ENCODE measurements around the gene JMJD6. TPM values are rescaled to one million over a fixed set of nuclear protein-coding genes. Genes with fewer than 3 reads are reported as not detected.

JMJD6 gene
- 32.7 and 33.1 TPM in 2 replicates for total RNA-seq

GRCh38 chr17:76726231-76726775 is at the start of gene JMJD6:
Gene JMJD6 (minus strand): TSS chr17:76726606. CDS start chr17:76726475, 131 bp downstream.
- peaks cover 48% of the 10 kb centered on the region for H3K4me1 Mint-ChIP-seq
- CTCF ChIA-PET, result no interaction called here
- peaks cover 68% of the 10 kb centered on the region for H3K36me3 Mint-ChIP-seq (ENCODE audit: low read depth)
- intact Hi-C loops (cut with micrococcal nuclease), result loop anchor here (1.0 to 10.0 kb wide), 9 partner anchors 11 to 1232 kb away; partner anchors contain the start of genes PRPSAP1, SEC14L1, SRSF2 and TNRC6C
- peak within 1 kb of the TSS; percentile 96 for H3K4me3 Mint-ChIP-seq
- H3K9me3 Mint-ChIP-seq, result no peaks in the 10 kb centered on the region
- TF ChIP-seq CTCF (IDR thresholded peaks at IDR 0.05), result no peak
- DNase-seq, result peak; percentile 83
- H3K27ac Mint-ChIP-seq, result peak within 1 kb of the TSS; percentile 95
- POLR2A ChIA-PET, result interaction anchor here (0.6 to 6.0 kb wide), 11 partner anchors 10 to 830 kb away, joined by 3 to 218 read pairs (median 5); partner anchors contain the start of genes MFSD11, SRSF2 and TRIM65
- H3K27me3 Mint-ChIP-seq, result no peaks in the 10 kb centered on the region
- peak; percentile 75 for ATAC-seq (ENCODE audit: low read depth)

GRCh38 chr17:76775021-76775600 is 48.7 kb upstream of the JMJD6 start:
- peaks cover 60% of the 10 kb centered on the region for H3K36me3 Mint-ChIP-seq (ENCODE audit: low read depth)
- ChIA-PET POLR2A (no interaction called here), CTCF (interaction anchor here (1.1 kb wide), 1 partner anchor 47 kb away, joined by 3 read pairs; no protein-coding TSS in a partner anchor)
- DNase-seq (no peak), ATAC-seq (ENCODE audit: low read depth) (no peak)
- no peak overlapping the region for H3K4me3 Mint-ChIP-seq
- intact Hi-C loops (cut with micrococcal nuclease), result no loop called here
- H3K9me3 Mint-ChIP-seq, result no peaks in the 10 kb centered on the region
- peaks cover 5% of the 10 kb centered on the region for H3K4me1 Mint-ChIP-seq
- no peak overlapping the region for H3K27ac Mint-ChIP-seq
- TF ChIP-seq CTCF (IDR thresholded peaks at IDR 0.05), result no peak
- H3K27me3 Mint-ChIP-seq, result no peaks in the 10 kb centered on the region

- no peak for TF ChIP-seq CTCF (IDR thresholded peaks at IDR 0.05)
- Mint-ChIP-seq H3K27ac (no peak overlapping the region), H3K9me3 (peaks cover 3% of the 10 kb centered on the region), H3K4me1 (peaks cover 5% of the 10 kb centered on the region), H3K27me3 (no peaks in the 10 kb centered on the region), H3K36me3 (ENCODE audit: low read depth) (peaks cover 57% of the 10 kb centered on the region), H3K4me3 (no peak overlapping the region)
- ChIA-PET CTCF (no interaction called here), POLR2A (no interaction called here)
- ATAC-seq (ENCODE audit: low read depth), result no peak
- intact Hi-C loops (cut with micrococcal nuclease), result no loop called here
- no peak for DNase-seq
Measured at GRCh38 chr17:76772842-76773525, 46.6 kb upstream of the JMJD6 start.

- Mint-ChIP-seq H3K27ac (no peak overlapping the region), H3K36me3 (ENCODE audit: low read depth) (peaks cover 26% of the 10 kb centered on the region), H3K4me1 (peaks cover 1% of the 10 kb centered on the region), H3K4me3 (no peak overlapping the region), H3K27me3 (no peaks in the 10 kb centered on the region), H3K9me3 (no peaks in the 10 kb centered on the region)
- intact Hi-C loops (cut with micrococcal nuclease), result no loop called here
- DNase-seq, result no peak
- CTCF ChIA-PET, result no interaction called here
- POLR2A ChIA-PET, result no interaction called here
- TF ChIP-seq CTCF (IDR thresholded peaks at IDR 0.05), result no peak
- ATAC-seq (ENCODE audit: low read depth), result no peak
Measured at GRCh38 chr17:76758570-76758969, 32.2 kb upstream of the JMJD6 start.

GRCh38 chr17:76757256-76757655 is 30.9 kb upstream of the JMJD6 start:
- intact Hi-C loops (cut with micrococcal nuclease), result no loop called here
- Mint-ChIP-seq H3K27ac (no peak overlapping the region), H3K9me3 (no peaks in the 10 kb centered on the region), H3K36me3 (ENCODE audit: low read depth) (peaks cover 28% of the 10 kb centered on the region), H3K27me3 (no peaks in the 10 kb centered on the region), H3K4me3 (no peak overlapping the region), H3K4me1 (peaks cover 8% of the 10 kb centered on the region)
- ChIA-PET POLR2A (no interaction called here), CTCF (no interaction called here)
- DNase-seq (no peak), ATAC-seq (ENCODE audit: low read depth) (no peak)
- TF ChIP-seq CTCF (IDR thresholded peaks at IDR 0.05), result no peak
